Uterus (tissue), 4 donors: ENCODE measurements around the gene NR2C2AP. TPM values are rescaled to one million over a fixed set of nuclear protein-coding genes. Genes with fewer than 3 reads are reported as not detected.

Source experiments
- DNase-seq, 2 donors: peaks; one replicate each; pipeline ENCODE4 v3.0.0-alpha.2; 2019 to 2020
- H3K27ac ChIP-seq, 2 donors: fragments of 200-600 bp; sonication (generic); 1 replicate in 1 of 2; 2 replicates in 1 of 2; pipeline ENCODE4 v1.5.1; 2016 to 2018
- H3K27me3 ChIP-seq, 2 donors: fragments of 200-600 bp; sonication (generic); one replicate each; pipeline ENCODE4 v1.5.1; 2018 to 2019; ENCODE audit warnings: control low read depth in 1 of 2
- H3K36me3 ChIP-seq, 2 donors: fragments of 200-600 bp; sonication (generic); one replicate each; pipeline ENCODE4 v1.5.1; 2019; ENCODE audit warnings: control low read depth in 1 of 2
- H3K4me1 ChIP-seq, 2 donors: fragments of 200-600 bp; sonication (generic); one replicate each; pipeline ENCODE4 v1.5.1; 2018 to 2019; ENCODE audit warnings: control low read depth in 1 of 2
- H3K4me3 ChIP-seq, 2 donors: fragments of 200-600 bp; sonication (generic); 1 replicate in 1 of 2; 2 replicates in 1 of 2; pipeline ENCODE4 v1.5.1; 2018 to 2019; ENCODE audit warnings: mild to moderate bottlenecking in 1 of 2
- H3K9me3 ChIP-seq, 2 donors: fragments of 200-600 bp; sonication (generic); one replicate each; pipeline ENCODE4 v1.5.1; 2019; ENCODE audit warnings: control low read depth in 1 of 2
- POLR2A ChIP-seq, 2 donors: fragments of 450-650 bp; IDR thresholded peaks; one replicate each; pipeline ENCODE4 v1.6.1; 2016; ENCODE audit warnings: antibody characterized with exemption in 2 of 2, mild to moderate bottlenecking in 1 of 2, moderate library complexity in 1 of 2
- intact Hi-C: fragments of 100-400 bp; cut with DNase I; formaldehyde crosslinking; loops from one replicate; pipeline ENCODE4 v1.15.1; 2023; ENCODE audit warnings: low total_unique reads
- total RNA-seq, 4 donors: library from RNA; depleted of rRNA in 3 of 4; stranded (reverse); fragments of >200 nt in 3 of 4; gene quantifications; one replicate each; pipeline versions ENCODE4 v1.1.0 to v1.2.4, GENCODE V29; 2014 to 2023
- TF ChIP-seq, protein P1 (sequence below), 4 experiments: fragments of 200-600 bp in 2 of 4; fragments of 450-650 bp in 2 of 4; sonication (generic) in 2 of 4; IDR thresholded peaks; one replicate each; pipeline ENCODE4 v1.5.1; 2016 to 2019; ENCODE audit warnings: antibody characterized with exemption in 4 of 4, mild to moderate bottlenecking in 2 of 4, moderate library complexity in 1 of 4
- donor health status: DM: yes; HTN: yes; CAD: no.

The NR2C2AP gene
- total RNA-seq, 4 donors from 2014 or later = 0.77 to 16.0 (median 8.5) TPM

GRCh38 chr19:19217099-19217498 is 13.9 kb upstream of the NR2C2AP start:
- Histone ChIP-seq H3K4me1 (no peaks in the 10 kb centered on the region), H3K27ac (no peak overlapping the region), H3K27me3 (peaks cover 0 to 16% of the 10 kb centered on the region in 2 donors), H3K4me3 (no peak overlapping the region), H3K9me3 (no peaks in the 10 kb centered on the region), H3K36me3 (no peaks in the 10 kb centered on the region)
- intact Hi-C loops = no loop called here
- TF ChIP-seq, protein P1, sequence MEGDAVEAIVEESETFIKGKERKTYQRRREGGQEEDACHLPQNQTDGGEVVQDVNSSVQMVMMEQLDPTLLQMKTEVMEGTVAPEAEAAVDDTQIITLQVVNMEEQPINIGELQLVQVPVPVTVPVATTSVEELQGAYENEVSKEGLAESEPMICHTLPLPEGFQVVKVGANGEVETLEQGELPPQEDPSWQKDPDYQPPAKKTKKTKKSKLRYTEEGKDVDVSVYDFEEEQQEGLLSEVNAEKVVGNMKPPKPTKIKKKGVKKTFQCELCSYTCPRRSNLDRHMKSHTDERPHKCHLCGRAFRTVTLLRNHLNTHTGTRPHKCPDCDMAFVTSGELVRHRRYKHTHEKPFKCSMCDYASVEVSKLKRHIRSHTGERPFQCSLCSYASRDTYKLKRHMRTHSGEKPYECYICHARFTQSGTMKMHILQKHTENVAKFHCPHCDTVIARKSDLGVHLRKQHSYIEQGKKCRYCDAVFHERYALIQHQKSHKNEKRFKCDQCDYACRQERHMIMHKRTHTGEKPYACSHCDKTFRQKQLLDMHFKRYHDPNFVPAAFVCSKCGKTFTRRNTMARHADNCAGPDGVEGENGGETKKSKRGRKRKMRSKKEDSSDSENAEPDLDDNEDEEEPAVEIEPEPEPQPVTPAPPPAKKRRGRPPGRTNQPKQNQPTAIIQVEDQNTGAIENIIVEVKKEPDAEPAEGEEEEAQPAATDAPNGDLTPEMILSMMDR (IDR thresholded peaks at IDR 0.05) = no peak
- TF ChIP-seq POLR2A (IDR thresholded peaks at IDR 0.05) = no peak
- no peak for DNase-seq

GRCh38 chr19:19215792-19216191 is 12.6 kb upstream of the NR2C2AP start:
- DNase-seq = no peak
- no peaks in the 10 kb centered on the region for H3K36me3 ChIP-seq
- intact Hi-C loops = no loop called here
- H3K27me3 ChIP-seq = peaks cover 0 to 21% of the 10 kb centered on the region in 2 donors
- TF ChIP-seq POLR2A (IDR thresholded peaks at IDR 0.05) = no peak
- TF ChIP-seq, protein P1 (IDR thresholded peaks at IDR 0.05) = no peak
- no peaks in the 10 kb centered on the region for H3K4me1 ChIP-seq
- H3K27ac ChIP-seq = no peak overlapping the region
- no peak overlapping the region for H3K4me3 ChIP-seq
- H3K9me3 ChIP-seq = no peaks in the 10 kb centered on the region

DNA sequence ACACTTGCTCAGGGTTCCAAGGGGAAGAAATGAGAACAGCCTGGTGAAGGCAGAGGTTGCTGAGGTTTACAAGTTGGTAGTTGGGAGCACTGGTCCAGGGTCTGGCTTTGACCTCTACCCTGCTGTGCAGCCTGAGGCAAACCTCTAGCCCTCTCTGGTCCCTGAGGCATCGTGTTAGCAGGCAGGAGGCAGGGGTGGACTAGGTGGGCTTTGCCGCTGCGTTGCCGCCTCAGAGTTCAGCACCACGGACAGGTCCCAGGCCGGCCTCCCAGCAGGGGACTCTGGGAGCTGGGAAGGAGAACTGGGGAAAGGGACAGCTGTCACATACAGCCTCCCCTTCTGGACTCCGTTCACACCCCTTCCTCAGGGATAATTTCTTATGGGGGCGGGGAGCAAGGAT is 11.7 kb upstream of the NR2C2AP start:
- no peak for DNase-seq
- intact Hi-C loops = no loop called here
- no peaks in the 10 kb centered on the region for H3K36me3 ChIP-seq
- no peak overlapping the region for H3K4me3 ChIP-seq
- TF ChIP-seq, protein P1 (IDR thresholded peaks at IDR 0.05) = no peak
- no peak for TF ChIP-seq POLR2A (IDR thresholded peaks at IDR 0.05)
- H3K9me3 ChIP-seq = no peaks in the 10 kb centered on the region
- peaks cover 0 to 21% of the 10 kb centered on the region in 2 donors for H3K27me3 ChIP-seq
- H3K4me1 ChIP-seq = no peaks in the 10 kb centered on the region
- H3K27ac ChIP-seq = no peak overlapping the region

DNA sequence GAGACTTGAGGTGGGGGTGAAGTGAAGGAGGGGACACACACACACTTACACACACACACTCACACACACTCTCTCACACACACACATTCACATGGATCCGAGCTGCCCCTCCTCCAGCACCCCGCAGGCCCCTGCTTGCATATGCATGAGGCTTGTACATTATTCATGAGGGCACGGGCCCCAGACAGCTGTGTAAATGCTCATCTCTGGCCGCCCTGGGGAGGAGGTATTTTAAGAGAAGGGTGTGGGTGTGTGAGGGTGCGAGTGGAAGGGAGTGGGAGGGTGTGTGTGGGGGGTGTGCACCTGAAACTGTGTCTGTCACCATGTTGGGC is 10.9 kb upstream of the NR2C2AP start:
- H3K9me3 ChIP-seq = no peaks in the 10 kb centered on the region
- DNase-seq = no peak
- peaks cover 0 to 21% of the 10 kb centered on the region in 2 donors for H3K27me3 ChIP-seq
- H3K27ac ChIP-seq = no peak overlapping the region
- no peak overlapping the region for H3K4me3 ChIP-seq
- no peaks in the 10 kb centered on the region for H3K36me3 ChIP-seq
- TF ChIP-seq POLR2A (IDR thresholded peaks at IDR 0.05) = no peak
- TF ChIP-seq, protein P1 (IDR thresholded peaks at IDR 0.05) = no peak
- no peaks in the 10 kb centered on the region for H3K4me1 ChIP-seq
- intact Hi-C loops = no loop called here

GRCh38 chr19:19213426-19214158 is 10.4 kb upstream of the NR2C2AP start:
- Histone ChIP-seq H3K4me1 (no peaks in the 10 kb centered on the region), H3K4me3 (no peak overlapping the region), H3K27me3 (peaks cover 0 to 21% of the 10 kb centered on the region in 2 donors), H3K9me3 (no peaks in the 10 kb centered on the region), H3K36me3 (no peaks in the 10 kb centered on the region), H3K27ac (no peak overlapping the region)
- TF ChIP-seq, protein P1 (IDR thresholded peaks at IDR 0.05) = no peak
- no peak for TF ChIP-seq POLR2A (IDR thresholded peaks at IDR 0.05)
- intact Hi-C loops = no loop called here
- no peak for DNase-seq
